Panc1 (cell line): ENCODE measurements around the gene EEF1AKMT3. TPM values are rescaled to one million over a fixed set of nuclear protein-coding genes. Genes with fewer than 3 reads are reported as not detected.

Source experiments
- microRNA-seq: library from miRNA; unstranded; fragments of <30 nt; microRNA quantifications from one replicate; pipeline ENCODE4 v1.1.0, GENCODE V29; 2020; ENCODE audit not compliant: unreplicated experiment
- total RNA-seq: library from RNA; stranded (reverse); gene quantifications from one replicate; pipeline ENCODE4 v1.2.1, GENCODE V29; 2021; ENCODE audit not compliant: unreplicated experiment

The EEF1AKMT3 gene
- total RNA-seq, 1 experiment from 2014 or later: 7.4 TPM

Small RNAs within 50 kb of the gene (microRNA-seq; reads per million reads assigned to microRNA genes)
- gene MIR26A2 (256 reads per million, percentile 64 among the genes with 10 or more reads in this experiment), gene MIR6759 (not detected)

Other genes with a start within 250 kb of the EEF1AKMT3 start
- 115 TPM for gene MBD6, start 249.8 kb upstream of the EEF1AKMT3 start, total RNA-seq
- gene DCTN2, start 225.4 kb upstream of the EEF1AKMT3 start, total RNA-seq: 97.6 TPM
- gene KIF5A, start 222.6 kb upstream of the EEF1AKMT3 start, total RNA-seq: 3.0 TPM
- 62.6 TPM for gene PIP4K2C, start 181.4 kb upstream of the EEF1AKMT3 start, total RNA-seq
- gene DTX3, start 167.8 kb upstream of the EEF1AKMT3 start, total RNA-seq: 37.8 TPM
- 10.5 TPM for gene ARHGEF25, start 161.2 kb upstream of the EEF1AKMT3 start, total RNA-seq
- gene B4GALNT1, start 139.4 kb upstream of the EEF1AKMT3 start, total RNA-seq: 48.6 TPM
- gene OS9, start 78.5 kb upstream of the EEF1AKMT3 start, total RNA-seq: 186 TPM
- gene AGAP2, start 33.9 kb upstream of the EEF1AKMT3 start, total RNA-seq: 0.49 TPM
- gene TSPAN31, start 27.6 kb upstream of the EEF1AKMT3 start, total RNA-seq: 17.5 TPM
- gene CDK4, start 20.3 kb upstream of the EEF1AKMT3 start, total RNA-seq: 201 TPM
- gene MARCHF9, start 17.5 kb upstream of the EEF1AKMT3 start, total RNA-seq: 2.3 TPM
- 4.0 TPM for gene CYP27B1, start 5.5 kb upstream of the EEF1AKMT3 start, total RNA-seq
- gene METTL1, start 509 bp upstream of the EEF1AKMT3 start, total RNA-seq: 46.5 TPM
- 40.3 TPM for gene TSFM, start 10.2 kb downstream of the EEF1AKMT3 start, total RNA-seq
- 3.1 TPM for gene AVIL, start 46.1 kb downstream of the EEF1AKMT3 start, total RNA-seq
- gene CTDSP2, start 74.1 kb downstream of the EEF1AKMT3 start, total RNA-seq: 120 TPM
- 10.3 TPM for gene ATP23, start 169.0 kb downstream of the EEF1AKMT3 start, total RNA-seq